Activated effector memory CD4-positive, alpha-beta T cell treated with Interleukin-2 at 50 U/mL for 16 hours (primary cell): ENCODE data around the gene NFIA.

ENCODE experiments used
- DNase-seq: peaks from one replicate; pipeline ENCODE4 v3.0.0-alpha.2; 2020

The NFIA gene

GRCh38 chr1:61419657-61420056 is 337.3 kb downstream of the NFIA start:
- DNase-seq = no peak

GRCh38 chr1:61420243-61420642 is 337.9 kb downstream of the NFIA start:
- no peak for DNase-seq

- DNase-seq = no peak
These were observed 338.8 kb downstream of the NFIA start for GRCh38 chr1:61420909-61421835.

GRCh38 chr1:61423643-61424042 is 341.3 kb downstream of the NFIA start:
- DNase-seq = no peak

GRCh38 chr1:61424382-61424781 is 342.0 kb downstream of the NFIA start:
- no peak for DNase-seq

- DNase-seq = no peak
These were observed 342.7 kb downstream of the NFIA start for GRCh38 chr1:61425040-61425439.

GRCh38 chr1:61426254-61426653 is 343.9 kb downstream of the NFIA start:
- DNase-seq = no peak

GRCh38 chr1:61426885-61427284 is 344.5 kb downstream of the NFIA start:
- DNase-seq = no peak

- no peak for DNase-seq
These were observed 345.1 kb downstream of the NFIA start for GRCh38 chr1:61427510-61427909.

GRCh38 chr1:61428146-61428545 is 345.8 kb downstream of the NFIA start:
- DNase-seq = no peak

GRCh38 chr1:61432616-61433388 is 350.4 kb downstream of the NFIA start:
- no peak for DNase-seq

GRCh38 chr1:61433646-61434045 is 351.3 kb downstream of the NFIA start:
- no peak for DNase-seq

- DNase-seq = no peak
These were observed 351.9 kb downstream of the NFIA start for GRCh38 chr1:61434276-61434675.

GRCh38 chr1:61435226-61435625 is 352.9 kb downstream of the NFIA start:
- DNase-seq = no peak

GRCh38 chr1:61436016-61436415 is 353.7 kb downstream of the NFIA start:
- DNase-seq = no peak

GRCh38 chr1:61436491-61437120 is 354.2 kb downstream of the NFIA start:
- DNase-seq = no peak

- DNase-seq = no peak
These were observed 356.9 kb downstream of the NFIA start for GRCh38 chr1:61439234-61439633.

GRCh38 chr1:61441723-61442262 is 359.4 kb downstream of the NFIA start:
- DNase-seq = no peak

GRCh38 chr1:61442544-61442943 is 360.2 kb downstream of the NFIA start:
- DNase-seq = no peak

GRCh38 chr1:61444288-61444687 is 361.9 kb downstream of the NFIA start:
- no peak for DNase-seq

- DNase-seq = no peak
These were observed 363.0 kb downstream of the NFIA start for GRCh38 chr1:61445269-61445825.

GRCh38 chr1:61446531-61446991 is 364.2 kb downstream of the NFIA start:
- no peak for DNase-seq
